K562 (cell line): ENCODE data around the gene FMNL2. TPM values are rescaled to one million over a fixed set of nuclear protein-coding genes. Genes with fewer than 3 reads are reported as not detected.

Experiments
- ATAC-seq: fragments of 200-7000 bp; cut with Tn5 transposase; 3 replicates; pipeline ENCODE4 v1.9.1; 2020; ENCODE audit warnings: moderate library complexity
- BruUV-seq: library from RNA; stranded (reverse); fragments of 400-500 nt; replicated peaks from 2 replicates; lab custom pipeline; 2021; lab: Mats Ljungman, UMichigan
- CTCF ChIA-PET: fragments of 300-600 bp; formaldehyde crosslinking; extraction: SDS; loops from one replicate; lab custom pipeline; 2021; ENCODE audit warnings: low intra/inter-chr PET ratio; lab: Yijun Ruan, JAX
- POLR2A ChIA-PET: fragments of 300-600, 350-650 bp; sonication (Branson Sonifier 250); formaldehyde crosslinking; extraction: SDS; loops from one replicate; lab custom pipeline; 2021; ENCODE audit warnings: antibody characterized with exemption, inconsistent platforms; lab: Yijun Ruan, JAX
- DNase-seq, 4 experiments: peaks; one replicate each; pipeline versions ENCODE4 v3.0.0 to v3.0.0-alpha.2; 2011 to 2018; ENCODE audit warnings: low spot score in 3 of 4, mixed read lengths in 3 of 4; ENCODE audit errors: extremely low read depth in 1 of 4
- FAIRE-seq: peaks from 2 replicates; lab custom pipeline; 2011; peaks lifted over from hg19 to GRCh38; lab: Jason Lieb, UNC
- H2AFZ ChIP-seq: 2 replicates; pipeline ENCODE4 v1.6.0; 2011; ENCODE audit warnings: low read depth, low read length, control low read depth, inconsistent platforms
- H3K27ac ChIP-seq: fragments of 200-600 bp; 3 replicates; pipeline ENCODE4 v1.8.0; 2011; ENCODE audit warnings: low read depth, mild to moderate bottlenecking, control low read depth, inconsistent platforms, low read length, moderate library complexity, mixed read lengths; ENCODE audit errors: extremely low read depth
- H3K27me3 ChIP-seq, 2 experiments: fragments of 300-600 bp in 1 of 2; 2 replicates in 1 of 2; 3 replicates in 1 of 2; pipeline versions ENCODE4 v1.6.0 to v1.8.0; 2011; ENCODE audit warnings: inconsistent platforms in 2 of 2, low read length in 2 of 2, mild to moderate bottlenecking in 1 of 2, mixed read lengths in 1 of 2, moderate library complexity in 1 of 2; ENCODE audit not compliant: control insufficient read depth in 2 of 2, insufficient read depth in 2 of 2
- H3K36me3 ChIP-seq: fragments of 300-600 bp; 3 replicates; pipeline ENCODE4 v1.8.0; 2011; ENCODE audit warnings: mild to moderate bottlenecking, low read length, inconsistent platforms; ENCODE audit not compliant: control insufficient read depth, insufficient read depth
- H3K4me1 ChIP-seq, 2 experiments: fragments of 200-600 bp in 1 of 2; replicated peaks in 1 of 2; 2 replicates in 1 of 2; 3 replicates in 1 of 2; pipeline versions ENCODE4 v1.5.1 to v1.8.0; 2011; ENCODE audit warnings: inconsistent platforms in 2 of 2, low read length in 2 of 2, mild to moderate bottlenecking in 1 of 2, mixed read lengths in 1 of 2, moderate library complexity in 1 of 2; ENCODE audit not compliant: control insufficient read depth in 2 of 2, insufficient read depth in 2 of 2
- H3K4me2 ChIP-seq: 2 replicates; pipeline ENCODE4 v1.6.1; 2011; ENCODE audit warnings: low read length, control low read depth, inconsistent platforms, mixed read lengths; ENCODE audit not compliant: insufficient read depth
- H3K4me3 ChIP-seq: fragments of 200-600 bp; sonication (generic), shearing (Covaris generic); 2 replicates; pipeline ENCODE4 v1.5.1; 2016; ENCODE audit warnings: control low read depth, inconsistent platforms
- H3K79me2 ChIP-seq: fragments of 200-600 bp; 3 replicates; pipeline ENCODE4 v1.8.0; 2011; ENCODE audit warnings: low read length, inconsistent platforms; ENCODE audit not compliant: control insufficient read depth, insufficient read depth
- H3K9ac ChIP-seq, 2 experiments: 2 replicates each; pipeline versions ENCODE4 v1.6.0 to v1.6.1; 2011; ENCODE audit warnings: low read depth in 2 of 2, low read length in 2 of 2, control low read depth in 1 of 2, inconsistent platforms in 1 of 2, mild to moderate bottlenecking in 1 of 2, mixed read lengths in 1 of 2; ENCODE audit not compliant: insufficient read depth in 1 of 2
- H3K9me1 ChIP-seq: one replicate; pipeline ENCODE4 v1.6.0; 2011; ENCODE audit warnings: inconsistent platforms, mild to moderate bottlenecking, low read length, moderate library complexity; ENCODE audit not compliant: control insufficient read depth, insufficient read depth
- H3K9me3 ChIP-seq: replicated peaks from 2 replicates; pipeline ENCODE4 v1.5.1; 2011; ENCODE audit warnings: low read depth, low read length, inconsistent platforms; ENCODE audit not compliant: control insufficient read depth, insufficient read depth
- H4K20me1 ChIP-seq: replicated peaks from 2 replicates; pipeline ENCODE4 v1.6.1; 2011; ENCODE audit warnings: low read length, inconsistent platforms, mixed read lengths; ENCODE audit not compliant: control insufficient read depth, insufficient read depth
- GABPB2 ChIP-seq: fragments of 250-450 bp; sonication (Bioruptor Pico); conservative IDR thresholded peaks from 2 replicates; pipeline ENCODE4 v1.5.1; 2021; ENCODE audit warnings: mild to moderate bottlenecking
- MCM2 ChIP-seq: fragments of 450-650 bp; IDR thresholded peaks from 2 replicates; pipeline ENCODE4 v1.6.1; 2017; ENCODE audit warnings: low read depth, mild to moderate bottlenecking
- NFIC ChIP-seq: fragments of 450-650 bp; IDR thresholded peaks from 2 replicates; pipeline ENCODE4 v1.6.1; 2017; ENCODE audit warnings: mild to moderate bottlenecking, inconsistent platforms
- SRSF9 ChIP-seq: fragments of 200-400 bp; formaldehyde crosslinking; IDR thresholded peaks from 2 replicates; pipeline ENCODE4 v1.6.1; 2017; ENCODE audit warnings: low read depth, low read length, borderline replicate concordance
- ZC3H4 ChIP-seq: sonication (generic); formaldehyde crosslinking; IDR thresholded peaks from 2 replicates; pipeline ENCODE4 v1.9.0; 2021; ENCODE audit warnings: missing genetic modification reagents, borderline replicate concordance
- ZSCAN29 ChIP-seq: fragments of 450-650 bp; IDR thresholded peaks from 2 replicates; pipeline ENCODE4 v1.6.1; 2017
- WGBS: fragments of 100-300 bp; shearing (Covaris generic); methylation state at CpG from one replicate; pipeline ENCODE4 v1.1.6; 2016; ENCODE audit warnings: low coverage, mixed read lengths; ENCODE audit not compliant: insufficient coverage; ENCODE audit errors: missing lambda C conversion rate; 5-methylcytosine and 5-hydroxymethylcytosine counted together
- in situ Hi-C: fragments of 300-500 bp; cut with MboI; formaldehyde crosslinking; loops from 4 replicates; pipeline ENCODE4 v1.15.0; 2018; ENCODE audit warnings: inconsistent platforms, mixed read lengths
- intact Hi-C: fragments of 100-400 bp; cut with micrococcal nuclease; formaldehyde crosslinking; loops from 2 replicates; pipeline ENCODE4 v1.14.2; 2022
- polyA plus RNA-seq, 8 experiments: library from polyadenylated mRNA; depleted of rRNA in 4 of 8; stranded (reverse) in 5 of 8; unstranded in 3 of 8; fragments of >200 nt; fragmentation: Nextera tagmentation in 2 of 8; fragmentation: Illumina TruSeq in 1 of 8; extraction: Ambion mirVana in 2 of 8; extraction: Trizol in 1 of 8; gene quantifications; 2 replicates each; pipeline versions ENCODE4 v1.2.1 to v1.2.3, GENCODE V29; 2011 to 2014; ENCODE audit warnings: inconsistent platforms in 1 of 8, missing spikeins in 1 of 8
- total RNA-seq, 7 experiments: library from RNA; depleted of rRNA in 6 of 7; stranded (reverse); fragments of >200 nt in 6 of 7; fragmentation: Illumina TruSeq in 2 of 7; extraction: Trizol in 2 of 7; gene quantifications; 2 replicates each; pipeline versions ENCODE4 v1.2.1 to v1.2.3, GENCODE V29; 2011 to 2021; ENCODE audit warnings: low replicate concordance in 1 of 7
- TF ChIP-seq, protein P1 (sequence below): fragments of 450-650 bp; formaldehyde crosslinking; IDR thresholded peaks from 2 replicates; pipeline ENCODE4 v1.4.0; 2020; ENCODE audit warnings: mild to moderate bottlenecking
- TF ChIP-seq, protein P2 (sequence below), 2 experiments: fragments of 450-650 bp; IDR thresholded peaks; 2 replicates each; pipeline ENCODE4 v1.6.1; 2018; ENCODE audit warnings: mild to moderate bottlenecking in 2 of 2, low read depth in 1 of 2; ENCODE audit not compliant: partially characterized antibody in 2 of 2
- TF ChIP-seq, protein P3 (sequence below): sonication (generic); formaldehyde crosslinking; IDR thresholded peaks from 2 replicates; pipeline ENCODE4 v1.4.0; 2020; ENCODE audit warnings: mild to moderate bottlenecking, missing genetic modification reagents

Gene FMNL2
- total and polyA plus RNA-seq, 9 of the 15 experiments (the other 6 are each of a cell fraction or from before 2014, with no cell fraction given) = 0.15 to 0.49 (median 0.24) TPM; not detected in 1

DNA sequence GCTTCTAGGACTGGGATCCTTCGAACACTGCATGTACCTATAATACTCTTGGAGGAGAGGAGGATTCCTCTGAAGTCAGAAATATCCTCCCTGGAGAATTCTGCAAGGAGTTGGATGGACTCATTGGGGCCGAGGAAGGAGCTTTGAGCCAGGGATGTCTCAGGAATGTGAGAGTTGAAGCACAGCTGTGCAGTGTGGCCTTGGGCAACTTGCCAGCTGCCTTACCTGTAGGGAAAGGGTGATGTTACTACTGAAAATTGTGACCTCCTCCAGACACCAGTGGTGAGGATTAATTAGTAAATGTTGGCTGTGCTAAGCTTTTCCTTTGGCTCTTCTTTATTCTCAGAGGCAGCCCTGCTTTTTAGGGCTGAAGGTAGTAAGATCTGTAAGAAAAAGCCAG lies 41.4 kb downstream of the FMNL2 start:
- H3K9ac ChIP-seq = no peak overlapping the region
- TF ChIP-seq NFIC (0 out of 2 replicates have a peak, but pooled peaks have one; percentile 6), SRSF9 (no peak)
- H3K79me2 ChIP-seq = no peaks in the 10 kb centered on the region
- no peak overlapping the region for H3K4me2 ChIP-seq
- no peaks in the 10 kb centered on the region for H3K27me3 ChIP-seq
- no peaks in the 10 kb centered on the region for H3K9me1 ChIP-seq
- in situ Hi-C loops = no loop called here
- H2AFZ ChIP-seq = no peak overlapping the region
- FAIRE-seq (no peak), ATAC-seq (no peak), DNase-seq (no peak)
- H3K4me3 ChIP-seq = no peak overlapping the region
- intact Hi-C loops = no loop called here
- BruUV-seq = no TSS peak
- ChIA-PET CTCF (no interaction called here), POLR2A (interaction anchor here (1.2 kb wide), 1 partner anchor 14 kb away, joined by 3 read pairs; no protein-coding TSS in a partner anchor)
- H3K27ac ChIP-seq = no peak overlapping the region
- no peaks in the 10 kb centered on the region for H3K4me1 ChIP-seq
- WGBS = 0% methylated on average over 2 of the region's 2 CpGs
- H3K9me3 ChIP-seq = no peaks in the 10 kb centered on the region
- no peaks in the 10 kb centered on the region for H4K20me1 ChIP-seq
- H3K36me3 ChIP-seq = no peaks in the 10 kb centered on the region

DNA sequence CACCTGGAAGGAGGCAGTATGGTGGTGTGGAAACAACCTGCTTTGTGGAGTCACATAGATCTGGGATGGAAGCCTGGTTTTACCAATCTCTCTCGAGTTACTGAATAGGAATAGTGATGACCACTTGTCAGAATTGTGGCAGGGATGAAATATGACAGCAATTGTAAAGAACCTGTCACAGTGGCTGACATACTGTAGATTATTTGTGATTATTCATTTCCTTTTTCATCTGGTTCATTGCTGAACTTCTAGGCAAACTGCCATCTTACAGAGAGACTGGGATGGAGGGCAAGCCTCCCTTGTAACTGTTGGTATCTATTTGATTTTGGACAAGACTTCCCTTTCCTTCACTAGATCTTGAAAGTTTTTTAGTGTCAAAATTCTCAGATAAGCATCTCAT lies 42.0 kb downstream of the FMNL2 start:
- H3K9me3 ChIP-seq = no peaks in the 10 kb centered on the region
- no peak overlapping the region for H3K27ac ChIP-seq
- H3K27me3 ChIP-seq = no peaks in the 10 kb centered on the region
- no peaks in the 10 kb centered on the region for H3K9me1 ChIP-seq
- H3K4me2 ChIP-seq = no peak overlapping the region
- WGBS = 0% methylated on average over 1 of the region's 1 CpG
- H4K20me1 ChIP-seq = no peaks in the 10 kb centered on the region
- H3K4me1 ChIP-seq = no peaks in the 10 kb centered on the region
- H3K79me2 ChIP-seq = no peaks in the 10 kb centered on the region
- intact Hi-C loops (no loop called here), in situ Hi-C loops (no loop called here)
- H3K4me3 ChIP-seq = no peak overlapping the region
- no TSS peak for BruUV-seq
- ATAC-seq (no peak), FAIRE-seq (no peak), DNase-seq (no peak)
- ChIA-PET CTCF (interaction anchor here (0.6 kb wide), 1 partner anchor 231 kb away, joined by 6 read pairs; no protein-coding TSS in a partner anchor), POLR2A (no interaction called here)
- no peaks in the 10 kb centered on the region for H3K36me3 ChIP-seq
- no peak overlapping the region for H3K9ac ChIP-seq
- H2AFZ ChIP-seq = no peak overlapping the region
- no peak for TF ChIP-seq GABPB2 (CRISPR knock-in tag)
- TF ChIP-seq, protein P1, sequence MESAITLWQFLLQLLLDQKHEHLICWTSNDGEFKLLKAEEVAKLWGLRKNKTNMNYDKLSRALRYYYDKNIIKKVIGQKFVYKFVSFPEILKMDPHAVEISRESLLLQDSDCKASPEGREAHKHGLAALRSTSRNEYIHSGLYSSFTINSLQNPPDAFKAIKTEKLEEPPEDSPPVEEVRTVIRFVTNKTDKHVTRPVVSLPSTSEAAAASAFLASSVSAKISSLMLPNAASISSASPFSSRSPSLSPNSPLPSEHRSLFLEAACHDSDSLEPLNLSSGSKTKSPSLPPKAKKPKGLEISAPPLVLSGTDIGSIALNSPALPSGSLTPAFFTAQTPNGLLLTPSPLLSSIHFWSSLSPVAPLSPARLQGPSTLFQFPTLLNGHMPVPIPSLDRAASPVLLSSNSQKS (CRISPR knock-in tag) = no peak
- TF ChIP-seq, protein P2, sequence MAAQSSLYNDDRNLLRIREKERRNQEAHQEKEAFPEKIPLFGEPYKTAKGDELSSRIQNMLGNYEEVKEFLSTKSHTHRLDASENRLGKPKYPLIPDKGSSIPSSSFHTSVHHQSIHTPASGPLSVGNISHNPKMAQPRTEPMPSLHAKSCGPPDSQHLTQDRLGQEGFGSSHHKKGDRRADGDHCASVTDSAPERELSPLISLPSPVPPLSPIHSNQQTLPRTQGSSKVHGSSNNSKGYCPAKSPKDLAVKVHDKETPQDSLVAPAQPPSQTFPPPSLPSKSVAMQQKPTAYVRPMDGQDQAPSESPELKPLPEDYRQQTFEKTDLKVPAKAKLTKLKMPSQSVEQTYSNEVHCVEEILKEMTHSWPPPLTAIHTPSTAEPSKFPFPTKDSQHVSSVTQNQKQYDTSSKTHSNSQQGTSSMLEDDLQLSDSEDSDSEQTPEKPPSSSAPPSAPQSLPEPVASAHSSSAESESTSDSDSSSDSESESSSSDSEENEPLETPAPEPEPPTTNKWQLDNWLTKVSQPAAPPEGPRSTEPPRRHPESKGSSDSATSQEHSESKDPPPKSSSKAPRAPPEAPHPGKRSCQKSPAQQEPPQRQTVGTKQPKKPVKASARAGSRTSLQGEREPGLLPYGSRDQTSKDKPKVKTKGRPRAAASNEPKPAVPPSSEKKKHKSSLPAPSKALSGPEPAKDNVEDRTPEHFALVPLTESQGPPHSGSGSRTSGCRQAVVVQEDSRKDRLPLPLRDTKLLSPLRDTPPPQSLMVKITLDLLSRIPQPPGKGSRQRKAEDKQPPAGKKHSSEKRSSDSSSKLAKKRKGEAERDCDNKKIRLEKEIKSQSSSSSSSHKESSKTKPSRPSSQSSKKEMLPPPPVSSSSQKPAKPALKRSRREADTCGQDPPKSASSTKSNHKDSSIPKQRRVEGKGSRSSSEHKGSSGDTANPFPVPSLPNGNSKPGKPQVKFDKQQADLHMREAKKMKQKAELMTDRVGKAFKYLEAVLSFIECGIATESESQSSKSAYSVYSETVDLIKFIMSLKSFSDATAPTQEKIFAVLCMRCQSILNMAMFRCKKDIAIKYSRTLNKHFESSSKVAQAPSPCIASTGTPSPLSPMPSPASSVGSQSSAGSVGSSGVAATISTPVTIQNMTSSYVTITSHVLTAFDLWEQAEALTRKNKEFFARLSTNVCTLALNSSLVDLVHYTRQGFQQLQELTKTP (IDR thresholded peaks at IDR 0.05; ENCODE audit: low read depth in 1 of 2, partially characterized antibody in 2 of 2) = no peak
- no peak for TF ChIP-seq ZSCAN29
- TF ChIP-seq, protein P3, sequence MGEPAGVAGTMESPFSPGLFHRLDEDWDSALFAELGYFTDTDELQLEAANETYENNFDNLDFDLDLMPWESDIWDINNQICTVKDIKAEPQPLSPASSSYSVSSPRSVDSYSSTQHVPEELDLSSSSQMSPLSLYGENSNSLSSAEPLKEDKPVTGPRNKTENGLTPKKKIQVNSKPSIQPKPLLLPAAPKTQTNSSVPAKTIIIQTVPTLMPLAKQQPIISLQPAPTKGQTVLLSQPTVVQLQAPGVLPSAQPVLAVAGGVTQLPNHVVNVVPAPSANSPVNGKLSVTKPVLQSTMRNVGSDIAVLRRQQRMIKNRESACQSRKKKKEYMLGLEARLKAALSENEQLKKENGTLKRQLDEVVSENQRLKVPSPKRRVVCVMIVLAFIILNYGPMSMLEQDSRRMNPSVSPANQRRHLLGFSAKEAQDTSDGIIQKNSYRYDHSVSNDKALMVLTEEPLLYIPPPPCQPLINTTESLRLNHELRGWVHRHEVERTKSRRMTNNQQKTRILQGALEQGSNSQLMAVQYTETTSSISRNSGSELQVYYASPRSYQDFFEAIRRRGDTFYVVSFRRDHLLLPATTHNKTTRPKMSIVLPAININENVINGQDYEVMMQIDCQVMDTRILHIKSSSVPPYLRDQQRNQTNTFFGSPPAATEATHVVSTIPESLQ (CRISPR knock-in tag) = no peak
- TF ChIP-seq ZC3H4 (CRISPR knock-in tag) = no peak
- no peak for TF ChIP-seq MCM2
